Panc1 (cell line): ENCODE results near the gene ZFP36L1. TPM values are rescaled to one million over a fixed set of nuclear protein-coding genes. Genes with fewer than 3 reads are reported as not detected.
A peak's percentile ranks its signal among the peaks of the same experiment; 100 is the strongest.

Experiments
- ATAC-seq: fragments of 200-7000 bp; cut with Tn5 transposase; 2 replicates; pipeline ENCODE4 v1.9.1; 2020; ENCODE audit warnings: mild to moderate bottlenecking, moderate library complexity
- BruUV-seq: library from RNA; stranded (reverse); fragments of 400-500 nt; replicated peaks from 2 replicates; lab custom pipeline; 2021; lab: Mats Ljungman, UMichigan
- CTCF ChIA-PET: fragments of 300-600 bp; sonication (Branson Sonifier 250); formaldehyde crosslinking; loops from one replicate; lab custom pipeline; 2022; ENCODE audit warnings: antibody characterized with exemption; lab: Charles Lee
- POLR2A ChIA-PET: fragments of 300-600 bp; sonication (Branson Sonifier 250); formaldehyde crosslinking; loops from one replicate; lab custom pipeline; 2022; ENCODE audit warnings: antibody characterized with exemption; lab: Charles Lee
- DNase-seq: peaks from one replicate; pipeline ENCODE4 v3.0.0-alpha.2; 2010; ENCODE audit warnings: low read depth, low spot score
- H3K27ac ChIP-seq: 2 replicates; pipeline ENCODE4 v1.5.1; 2011; ENCODE audit warnings: mild to moderate bottlenecking, low read length, inconsistent platforms
- H3K27me3 ChIP-seq: fragments of 200-500 bp; sonication (Bioruptor generic); 2 replicates; pipeline ENCODE4 v1.6.0; 2014; ENCODE audit warnings: low read length, inconsistent platforms; ENCODE audit not compliant: control insufficient read depth, insufficient read depth
- H3K36me3 ChIP-seq: fragments of 200-500 bp; sonication (Bioruptor generic); 2 replicates; pipeline ENCODE4 v1.5.1; 2014; ENCODE audit warnings: inconsistent platforms, mild to moderate bottlenecking, low read length, moderate library complexity; ENCODE audit not compliant: control insufficient read depth, insufficient read depth
- H3K4me1 ChIP-seq: 2 replicates; pipeline ENCODE4 v1.5.1; 2011; ENCODE audit warnings: inconsistent platforms, mild to moderate bottlenecking, low read length, moderate library complexity; ENCODE audit not compliant: control insufficient read depth, insufficient read depth
- H3K4me3 ChIP-seq, 2 experiments: 2 replicates each; pipeline ENCODE4 v1.5.1; 2011 to 2012; ENCODE audit warnings: low read depth in 2 of 2, low read length in 2 of 2, mild to moderate bottlenecking in 2 of 2, inconsistent platforms in 1 of 2, moderate library complexity in 1 of 2
- H3K9me3 ChIP-seq: fragments of 200-500 bp; sonication (Bioruptor generic); 2 replicates; pipeline ENCODE4 v1.5.1; 2014; ENCODE audit warnings: low read depth, mild to moderate bottlenecking, inconsistent platforms, low read length, moderate library complexity; ENCODE audit not compliant: control insufficient read depth, insufficient read depth
- POLR2AphosphoS5 ChIP-seq: IDR thresholded peaks from 2 replicates; pipeline ENCODE4 v1.6.1; 2012; ENCODE audit warnings: mild to moderate bottlenecking, low read depth, low read length, moderate library complexity
- SIN3A ChIP-seq: IDR thresholded peaks from 2 replicates; pipeline ENCODE4 v1.6.1; 2012; ENCODE audit warnings: low read depth, mild to moderate bottlenecking, low read length, moderate library complexity, borderline replicate concordance; ENCODE audit not compliant: insufficient read depth
- TCF7L2 ChIP-seq: IDR thresholded peaks from 2 replicates; pipeline ENCODE4 v1.6.1; 2011; ENCODE audit warnings: mild to moderate bottlenecking, low read depth, low read length, inconsistent platforms
- in situ Hi-C: cut with HindIII; loops from 2 replicates; pipeline ENCODE4 v1.10.0; 2016; ENCODE audit warnings: low sequenced_read_pairs, low pct_unique_long_range_greater_than_20kb
- intact Hi-C: fragments of 100-400 bp; cut with micrococcal nuclease; formaldehyde crosslinking; loops from one replicate; pipeline ENCODE4 v1.10.0; 2022; ENCODE audit not compliant: unreplicated experiment
- total RNA-seq: library from RNA; stranded (reverse); gene quantifications from one replicate; pipeline ENCODE4 v1.2.1, GENCODE V29; 2021; ENCODE audit not compliant: unreplicated experiment
- TF ChIP-seq, protein P1 (sequence below), 2 experiments: IDR thresholded peaks; 2 replicates each; pipeline ENCODE4 v1.6.1; 2011 to 2012; ENCODE audit warnings: low read depth in 2 of 2, control low read depth in 1 of 2, low read length in 1 of 2, mild to moderate bottlenecking in 1 of 2, moderate library complexity in 1 of 2; ENCODE audit not compliant: insufficient read depth in 1 of 2
- TF ChIP-seq, protein P2 (sequence below): fragments of 450-650 bp; IDR thresholded peaks from 2 replicates; pipeline ENCODE4 v1.5.1; 2017; ENCODE audit warnings: mild to moderate bottlenecking

The ZFP36L1 gene
- total RNA-seq, 1 experiment from 2014 or later, result 84.9 TPM

GRCh38 chr14:68793734-68794129, 865 bp upstream of the ZFP36L1 start:
- Histone ChIP-seq H3K27me3 (no peaks in the 10 kb centered on the region), H3K4me3 (peak overlapping the region; percentile 84 to 95), H3K9me3 (no peaks in the 10 kb centered on the region), H3K4me1 (peaks cover 16% of the 10 kb centered on the region), H3K36me3 (peaks cover 16% of the 10 kb centered on the region), H3K27ac (peak overlapping the region; percentile 98)
- DNase-seq (no peak), ATAC-seq (no peak)
- TF ChIP-seq, protein P1, sequence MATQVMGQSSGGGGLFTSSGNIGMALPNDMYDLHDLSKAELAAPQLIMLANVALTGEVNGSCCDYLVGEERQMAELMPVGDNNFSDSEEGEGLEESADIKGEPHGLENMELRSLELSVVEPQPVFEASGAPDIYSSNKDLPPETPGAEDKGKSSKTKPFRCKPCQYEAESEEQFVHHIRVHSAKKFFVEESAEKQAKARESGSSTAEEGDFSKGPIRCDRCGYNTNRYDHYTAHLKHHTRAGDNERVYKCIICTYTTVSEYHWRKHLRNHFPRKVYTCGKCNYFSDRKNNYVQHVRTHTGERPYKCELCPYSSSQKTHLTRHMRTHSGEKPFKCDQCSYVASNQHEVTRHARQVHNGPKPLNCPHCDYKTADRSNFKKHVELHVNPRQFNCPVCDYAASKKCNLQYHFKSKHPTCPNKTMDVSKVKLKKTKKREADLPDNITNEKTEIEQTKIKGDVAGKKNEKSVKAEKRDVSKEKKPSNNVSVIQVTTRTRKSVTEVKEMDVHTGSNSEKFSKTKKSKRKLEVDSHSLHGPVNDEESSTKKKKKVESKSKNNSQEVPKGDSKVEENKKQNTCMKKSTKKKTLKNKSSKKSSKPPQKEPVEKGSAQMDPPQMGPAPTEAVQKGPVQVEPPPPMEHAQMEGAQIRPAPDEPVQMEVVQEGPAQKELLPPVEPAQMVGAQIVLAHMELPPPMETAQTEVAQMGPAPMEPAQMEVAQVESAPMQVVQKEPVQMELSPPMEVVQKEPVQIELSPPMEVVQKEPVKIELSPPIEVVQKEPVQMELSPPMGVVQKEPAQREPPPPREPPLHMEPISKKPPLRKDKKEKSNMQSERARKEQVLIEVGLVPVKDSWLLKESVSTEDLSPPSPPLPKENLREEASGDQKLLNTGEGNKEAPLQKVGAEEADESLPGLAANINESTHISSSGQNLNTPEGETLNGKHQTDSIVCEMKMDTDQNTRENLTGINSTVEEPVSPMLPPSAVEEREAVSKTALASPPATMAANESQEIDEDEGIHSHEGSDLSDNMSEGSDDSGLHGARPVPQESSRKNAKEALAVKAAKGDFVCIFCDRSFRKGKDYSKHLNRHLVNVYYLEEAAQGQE (IDR thresholded peaks at IDR 0.05; ENCODE audit: insufficient read depth in 1 of 2, low read depth in 2 of 2, low read length in 1 of 2), result no peak
- TF ChIP-seq SIN3A, result no peak
- TF ChIP-seq, protein P2, sequence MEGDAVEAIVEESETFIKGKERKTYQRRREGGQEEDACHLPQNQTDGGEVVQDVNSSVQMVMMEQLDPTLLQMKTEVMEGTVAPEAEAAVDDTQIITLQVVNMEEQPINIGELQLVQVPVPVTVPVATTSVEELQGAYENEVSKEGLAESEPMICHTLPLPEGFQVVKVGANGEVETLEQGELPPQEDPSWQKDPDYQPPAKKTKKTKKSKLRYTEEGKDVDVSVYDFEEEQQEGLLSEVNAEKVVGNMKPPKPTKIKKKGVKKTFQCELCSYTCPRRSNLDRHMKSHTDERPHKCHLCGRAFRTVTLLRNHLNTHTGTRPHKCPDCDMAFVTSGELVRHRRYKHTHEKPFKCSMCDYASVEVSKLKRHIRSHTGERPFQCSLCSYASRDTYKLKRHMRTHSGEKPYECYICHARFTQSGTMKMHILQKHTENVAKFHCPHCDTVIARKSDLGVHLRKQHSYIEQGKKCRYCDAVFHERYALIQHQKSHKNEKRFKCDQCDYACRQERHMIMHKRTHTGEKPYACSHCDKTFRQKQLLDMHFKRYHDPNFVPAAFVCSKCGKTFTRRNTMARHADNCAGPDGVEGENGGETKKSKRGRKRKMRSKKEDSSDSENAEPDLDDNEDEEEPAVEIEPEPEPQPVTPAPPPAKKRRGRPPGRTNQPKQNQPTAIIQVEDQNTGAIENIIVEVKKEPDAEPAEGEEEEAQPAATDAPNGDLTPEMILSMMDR, result no peak
- TF ChIP-seq TCF7L2, result no peak
- TF ChIP-seq POLR2AphosphoS5, result no peak
- intact Hi-C loops, result no loop called here
- ChIA-PET CTCF (no interaction called here), POLR2A (interaction anchor here (0.6 to 1.3 kb wide), 2 partner anchors 21 to 1082 kb away, joined by 5 to 19 read pairs; no protein-coding TSS in a partner anchor)
- TSS peak; percentile 84 for BruUV-seq
- in situ Hi-C loops, result no loop called here

DNA sequence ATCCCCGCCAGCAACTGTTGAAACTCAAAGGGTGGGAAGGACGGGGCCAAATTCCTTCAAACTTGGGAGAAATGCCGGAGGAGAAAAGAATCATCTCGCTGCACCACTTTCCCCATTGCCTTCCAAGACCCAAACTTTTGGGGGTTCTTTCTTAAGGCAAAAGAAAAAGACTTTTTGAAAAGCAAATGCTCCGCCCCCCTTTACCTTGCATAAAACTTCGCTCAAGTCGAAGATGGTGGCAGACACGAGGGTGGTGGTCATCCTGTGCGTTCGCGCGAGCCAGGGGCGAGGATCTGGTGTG, 239 bp downstream of the ZFP36L1 start:
- Histone ChIP-seq H3K27ac (peak overlapping the region; percentile 94), H3K4me1 (peaks cover 22% of the 10 kb centered on the region), H3K27me3 (no peaks in the 10 kb centered on the region), H3K9me3 (no peaks in the 10 kb centered on the region), H3K36me3 (peaks cover 24% of the 10 kb centered on the region), H3K4me3 (peak overlapping the region; percentile 84 to 95)
- no TSS peak for BruUV-seq
- DNase-seq (no peak), ATAC-seq (peak; percentile 37)
- in situ Hi-C loops (no loop called here), intact Hi-C loops (no loop called here)
- CTCF ChIA-PET, result interaction anchor here (0.6 to 0.7 kb wide), 2 partner anchors 15 to 74 kb away, joined by 4 to 5 read pairs; no protein-coding TSS in a partner anchor
- TF ChIP-seq SIN3A (no peak), POLR2AphosphoS5 (no peak), TCF7L2 (no peak)
- TF ChIP-seq, protein P2, result no peak
- TF ChIP-seq, protein P1 (IDR thresholded peaks at IDR 0.05; ENCODE audit: insufficient read depth in 1 of 2, low read depth in 2 of 2, low read length in 1 of 2), result no peak
- POLR2A ChIA-PET, result interaction anchor here (0.5 to 1.3 kb wide), 8 partner anchors 22 to 1024 kb away, joined by 4 to 25 read pairs (median 8); no protein-coding TSS in a partner anchor
